ENCODE measurements around the gene R3HDM1. TPM values are rescaled to one million over a fixed set of nuclear protein-coding genes. Genes with fewer than 3 reads are reported as not detected.

Gene R3HDM1
- 11.3 and 17.2 TPM in 2 replicates for total RNA-seq

GRCh38 chr2:135531231-135532197 is at the start of gene R3HDM1:
Gene R3HDM1 (plus strand): TSS chr2:135531484. CDS start chr2:135604846, 73,362 bp downstream.

GRCh38 chr2:135530313-135531230 is 712 bp upstream of the R3HDM1 start, which contains the start of gene ZRANB3:
Gene ZRANB3 (minus strand): TSS chr2:135531218.

GRCh38 chr2:135741395-135742324 is 210.4 kb downstream of the R3HDM1 start, which contains the start of gene UBXN4:
Gene UBXN4 (plus strand): TSS chr2:135741855. CDS start chr2:135741930, 75 bp downstream.

Other genes with a start within 250 kb of the R3HDM1 start
- gene ZRANB3, start 266 bp upstream of the R3HDM1 start, total RNA-seq: 4.9 and 8.3 TPM in 2 replicates
- gene UBXN4, start 210.4 kb downstream of the R3HDM1 start, total RNA-seq: 40.2 and 51.4 TPM in 2 replicates

Measured in mammary microvascular endothelial cell (primary cell).